GM12878 (cell line): Measurements from ENCODE around the gene CAV2. TPM values are rescaled to one million over a fixed set of nuclear protein-coding genes. Genes with fewer than 3 reads are reported as not detected.
"Not testable (repeated sequence)": the region's sequence is repeated elsewhere in the genome, so short reads cannot be mapped to it uniquely, and the experiment has no call there.

Source experiments
- ATAC-seq: fragments of 200-7000 bp; cut with Tn5 transposase; 3 replicates; pipeline ENCODE4 v1.9.1; 2020; ENCODE audit warnings: mild to moderate bottlenecking, moderate library complexity
- BruUV-seq: library from RNA; stranded (reverse); fragments of 400-500 nt; replicated peaks from 2 replicates; lab custom pipeline; 2021; lab: Mats Ljungman, UMichigan
- CTCF ChIA-PET: fragments of 300-600 bp; sonication (Branson Sonifier 250); formaldehyde crosslinking; extraction: SDS; loops from one replicate; lab custom pipeline; 2021; ENCODE audit warnings: inconsistent platforms; lab: Yijun Ruan, JAX
- POLR2A ChIA-PET: fragments of 350-600 bp; formaldehyde crosslinking; extraction: SDS; loops from one replicate; lab custom pipeline; 2021; ENCODE audit warnings: inconsistent platforms; lab: Charles Lee
- RAD21 ChIA-PET: fragments of 300-600 bp; sonication (Branson Sonifier 250); formaldehyde crosslinking; loops from one replicate; lab custom pipeline; 2023; ENCODE audit warnings: antibody characterized with exemption; ENCODE audit not compliant: unreplicated experiment; lab: Charles Lee
- SMC1A ChIA-PET: fragments of 300-600 bp; sonication (Branson Sonifier 250); formaldehyde crosslinking; loops from one replicate; lab custom pipeline; 2023; ENCODE audit not compliant: unreplicated experiment, uncharacterized antibody; lab: Charles Lee
- DNase-seq: peaks from one replicate; pipeline ENCODE4 v3.0.0-alpha.2; 2011; ENCODE audit warnings: low read depth, low spot score
- FAIRE-seq: peaks from 3 replicates; lab custom pipeline; 2011; peaks lifted over from hg19 to GRCh38; lab: Jason Lieb, UNC
- H2AFZ ChIP-seq: 2 replicates; pipeline ENCODE4 v1.6.0; 2011; ENCODE audit warnings: low read depth, low read length, control low read depth; ENCODE audit not compliant: control insufficient read depth
- H3K27ac ChIP-seq: 2 replicates; pipeline ENCODE4 v1.5.1; 2011; ENCODE audit warnings: control low read depth; ENCODE audit not compliant: control insufficient read depth, insufficient read depth
- H3K27me3 ChIP-seq, 2 experiments: replicated peaks in 1 of 2; 2 replicates each; pipeline versions ENCODE4 v1.6.0 to v1.6.1; 2011; ENCODE audit warnings: low read length in 1 of 2; ENCODE audit not compliant: control insufficient read depth in 2 of 2, insufficient read depth in 2 of 2
- H3K36me3 ChIP-seq, 2 experiments: 2 replicates each; pipeline ENCODE4 v1.5.1; 2011; ENCODE audit warnings: low read length in 1 of 2; ENCODE audit not compliant: control insufficient read depth in 2 of 2, insufficient read depth in 2 of 2
- H3K4me1 ChIP-seq: 2 replicates; pipeline ENCODE4 v1.6.1; 2011; ENCODE audit warnings: mild to moderate bottlenecking, low read length, moderate library complexity, mixed read lengths; ENCODE audit not compliant: control insufficient read depth, insufficient read depth
- H3K4me2 ChIP-seq: 2 replicates; pipeline ENCODE4 v1.6.0; 2011; ENCODE audit warnings: control low read depth; ENCODE audit not compliant: control insufficient read depth, insufficient read depth
- H3K4me3 ChIP-seq: fragments of 200-600 bp; sonication (generic); 2 replicates; pipeline ENCODE4 v1.5.1; 2016
- H3K79me2 ChIP-seq: 2 replicates; pipeline ENCODE4 v1.6.0; 2011; ENCODE audit warnings: low read length; ENCODE audit not compliant: control insufficient read depth, insufficient read depth
- H3K9ac ChIP-seq: 2 replicates; pipeline ENCODE4 v1.8.0; 2011; ENCODE audit warnings: low read length, control low read depth, mixed read lengths; ENCODE audit not compliant: control insufficient read depth, insufficient read depth
- H3K9me3 ChIP-seq: replicated peaks from 3 replicates; pipeline ENCODE4 v1.5.1; 2011; ENCODE audit warnings: mild to moderate bottlenecking, low read length; ENCODE audit not compliant: control insufficient read depth, insufficient read depth
- H4K20me1 ChIP-seq: 2 replicates; pipeline ENCODE4 v1.6.0; 2011; ENCODE audit not compliant: control insufficient read depth, insufficient read depth
- CHD4 ChIP-seq: fragments of 200-600 bp; sonication (generic); IDR thresholded peaks from 2 replicates; pipeline ENCODE4 v1.6.1; 2016; ENCODE audit warnings: mild to moderate bottlenecking
- EP300 ChIP-seq, 2 experiments: fragments of 150-350 bp in 1 of 2; IDR thresholded peaks; 2 replicates each; pipeline ENCODE4 v1.6.1; 2011 to 2012; ENCODE audit warnings: low read depth in 2 of 2, low read length in 2 of 2, borderline replicate concordance in 1 of 2, improper control_type of control experiment in 1 of 2, inconsistent platforms in 1 of 2; ENCODE audit not compliant: control insufficient read depth in 1 of 2
- MEF2B ChIP-seq: fragments of 450-650 bp; IDR thresholded peaks from 2 replicates; pipeline ENCODE4 v1.6.1; 2018; ENCODE audit warnings: mild to moderate bottlenecking, moderate library complexity; ENCODE audit not compliant: partially characterized antibody, poor library complexity, severe bottlenecking
- MTA2 ChIP-seq: fragments of 450-650 bp; IDR thresholded peaks from 2 replicates; pipeline ENCODE4 v1.6.1; 2016; ENCODE audit warnings: low read depth, mild to moderate bottlenecking, moderate library complexity
- NFYA ChIP-seq: IDR thresholded peaks from 2 replicates; pipeline ENCODE4 v1.6.1; 2011; ENCODE audit warnings: low read depth, mild to moderate bottlenecking, low read length, improper control_type of control experiment, borderline replicate concordance
- SMAD5 ChIP-seq: IDR thresholded peaks from 2 replicates; pipeline ENCODE4 v1.6.1; 2016; ENCODE audit warnings: antibody characterized with exemption, low read depth
- YY1 ChIP-seq: IDR thresholded peaks from 2 replicates; pipeline ENCODE4 v1.6.1; 2011; ENCODE audit warnings: low read depth, mild to moderate bottlenecking, low read length
- WGBS: methylation state at CpG from one replicate; pipeline ENCODE4 v1.1.6; 2016; ENCODE audit warnings: low lambda C conversion rate; ENCODE audit not compliant: insufficient replicate concordance, insufficient coverage; ENCODE audit errors: missing lambda C conversion rate; 5-methylcytosine and 5-hydroxymethylcytosine counted together
- in situ Hi-C: fragments of 300-500 bp; cut with MboI; formaldehyde crosslinking; loops from 9 replicates; pipeline ENCODE4 v1.14.3; 2018; ENCODE audit warnings: mixed read lengths
- intact Hi-C: fragments of 100-400 bp; cut with micrococcal nuclease; formaldehyde crosslinking; loops from one replicate; pipeline ENCODE4 v1.14.2; 2022; ENCODE audit not compliant: unreplicated experiment
- polyA plus RNA-seq, 11 experiments: library from polyadenylated mRNA; depleted of rRNA in 4 of 11; unstranded in 6 of 11; stranded (reverse) in 5 of 11; fragments of >200 nt; fragmentation: Nextera tagmentation in 4 of 11; fragmentation: Illumina TruSeq in 1 of 11; extraction: Ambion mirVana in 4 of 11; extraction: Trizol in 1 of 11; gene quantifications; 1 replicate in 1 of 11; 2 replicates in 10 of 11; pipeline versions ENCODE4 v1.2.1 to v1.2.3, GENCODE V29; 2011 to 2016; ENCODE audit warnings: inconsistent platforms in 2 of 11, missing spikeins in 2 of 11, low read depth in 1 of 11
- total RNA-seq, 4 experiments: library from RNA; depleted of rRNA in 3 of 4; stranded (reverse); fragments of >200 nt in 3 of 4; fragmentation: Illumina TruSeq in 1 of 4; extraction: Trizol in 1 of 4; gene quantifications; 2 replicates each; pipeline versions ENCODE4 v1.2.1 to v1.2.3, GENCODE V29; 2013 to 2021

Gene CAV2
- total and polyA plus RNA-seq, 10 of the 15 experiments (the other 5 are each of a cell fraction or from before 2014, with no cell fraction given): 0.77 to 11.4 (median 2.5) TPM

GRCh38 chr7:116483271-116483942 lies 16.1 kb upstream of the CAV2 start (continued):
- no peak for TF ChIP-seq MEF2B

- WGBS: 71% methylated on average over 4 of the region's 4 CpGs
- RAD21 ChIA-PET, in situ Hi-C loops: not testable (repeated sequence)
Observed at GRCh38 chr7:116484389-116484788, 15.1 kb upstream of the CAV2 start.

DNA sequence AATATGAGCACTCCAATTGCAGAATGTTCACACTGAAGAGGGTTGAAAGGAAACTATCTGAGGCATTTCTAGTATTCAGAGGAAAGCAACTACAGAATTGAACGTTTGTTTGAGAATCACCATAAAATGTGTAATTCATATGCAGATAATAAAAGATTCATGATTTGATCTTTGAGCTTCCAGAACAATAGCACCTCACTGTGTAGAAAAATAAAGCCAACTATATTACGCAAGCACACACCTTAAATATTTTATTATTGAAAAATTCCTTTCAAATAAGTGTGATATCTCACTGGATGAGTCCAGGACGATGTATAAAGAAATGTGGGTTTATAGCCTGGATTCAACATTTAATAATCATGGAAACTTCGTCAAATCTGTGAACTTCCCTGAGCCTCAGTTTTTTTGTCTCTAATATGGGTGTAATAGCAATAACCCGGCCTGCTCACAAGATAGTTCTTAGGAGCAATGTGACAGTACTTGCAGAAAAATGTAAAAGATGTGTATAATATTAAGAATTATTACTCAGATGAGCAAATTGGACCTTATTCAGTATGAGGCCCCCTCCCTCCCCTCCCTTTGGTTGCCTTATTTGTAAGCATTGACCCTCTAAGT lies 11.5 kb upstream of the CAV2 start:
- TF ChIP-seq MTA2 (no peak), SMAD5 (no peak), YY1 (no peak), CHD4 (no peak), NFYA (no peak), EP300 (IDR thresholded peaks at IDR 0.05; ENCODE audit: borderline replicate concordance in 1 of 2, control insufficient read depth in 1 of 2, low read depth in 2 of 2, low read length in 2 of 2) (no peak)
- TF ChIP-seq, all 136 proteins: peak for 0
- Histone ChIP-seq H3K27me3 (no peaks in the 10 kb centered on the region), H4K20me1 (no peaks in the 10 kb centered on the region), H3K79me2 (no peaks in the 10 kb centered on the region), H3K36me3 (no peaks in the 10 kb centered on the region), H3K4me2 (no peak overlapping the region), H3K4me1 (no peaks in the 10 kb centered on the region), H2AFZ (no peak overlapping the region), H3K27ac (no peak overlapping the region), H3K4me3 (no peak overlapping the region), H3K9me3 (no peaks in the 10 kb centered on the region), H3K9ac (no peak overlapping the region)
- intact Hi-C loops: no loop called here
- BruUV-seq: no TSS peak
- ChIA-PET SMC1A (interaction anchor here (0.6 kb wide), 1 partner anchor 28 kb away, joined by 3 read pairs; no protein-coding TSS in a partner anchor), RAD21 (no interaction called here), POLR2A (no interaction called here), CTCF (interaction anchor here (1.0 kb wide), 1 partner anchor 103 kb away, joined by 3 read pairs; no protein-coding TSS in a partner anchor)
- DNase-seq (no peak), FAIRE-seq (no peak), ATAC-seq (no peak)
- WGBS: 27% methylated on average over 5 of the region's 5 CpGs
- in situ Hi-C loops: no loop called here

More at GRCh38 chr7:116484389-116484788, 15.1 kb upstream of the CAV2 start:
- H3K27me3 ChIP-seq, DNase-seq, FAIRE-seq, H3K4me3 ChIP-seq, H4K20me1 ChIP-seq, intact Hi-C loops, H3K9me3 ChIP-seq, H3K27ac ChIP-seq, ATAC-seq, H3K9ac ChIP-seq, BruUV-seq, H3K36me3 ChIP-seq, H3K4me1 ChIP-seq, H3K79me2 ChIP-seq, H3K4me2 ChIP-seq, H2AFZ ChIP-seq: not testable (repeated sequence)
- ChIA-PET POLR2A (interaction anchor here (0.6 kb wide), 2 partner anchors 143 to 1793 kb away, joined by 3 to 4 read pairs; no protein-coding TSS in a partner anchor), SMC1A (interaction anchor here (1.0 kb wide), 1 partner anchor 9 kb away, joined by 3 read pairs; no protein-coding TSS in a partner anchor), CTCF (interaction anchor here (1.7 kb wide), 1 partner anchor 42 kb away, joined by 6 read pairs; no protein-coding TSS in a partner anchor)
